Pancreas (tissue), 10 donors: ENCODE results near the gene CCL3. TPM values are rescaled to one million over a fixed set of nuclear protein-coding genes. Genes with fewer than 3 reads are reported as not detected.

Experiments
- ATAC-seq, 4 donors: fragments of 200-7000 bp; cut with Tn5 transposase; one replicate each; pipeline versions ENCODE4 v1.8.0 to v1.9.1; 2020; ENCODE audit warnings: mild to moderate bottlenecking in 4 of 4, moderate library complexity in 4 of 4
- DNase-seq, 6 donors: peaks; one replicate each; pipeline ENCODE4 v3.0.0-alpha.2; 2020
- FAIRE-seq: peaks from 2 replicates; lab custom pipeline; 2012; peaks lifted over from hg19 to GRCh38; lab: Jason Lieb, UNC
- H3K27ac ChIP-seq, 4 donors: fragments of 200-600 bp; sonication (generic); 1 replicate in 3 of 4; 2 replicates in 1 of 4; pipeline versions ENCODE4 v1.5.0 to v1.8.0; 2020
- H3K27me3 ChIP-seq, 4 donors: fragments of 200-600 bp; one replicate each; pipeline ENCODE4 v1.8.0; 2021
- H3K36me3 ChIP-seq, 3 donors: fragments of 200-600 bp; sonication (generic) in 1 of 3; one replicate each; pipeline versions ENCODE4 v1.5.0 to v1.8.0; 2020 to 2021
- H3K4me1 ChIP-seq, 3 donors: fragments of 200-600 bp; one replicate each; pipeline ENCODE4 v1.8.0; 2021
- H3K4me3 ChIP-seq, 4 donors: fragments of 200-600 bp; sonication (generic) in 2 of 4; one replicate each; pipeline versions ENCODE4 v1.5.0 to v1.8.0; 2020 to 2021
- H3K9me3 ChIP-seq, 4 donors: fragments of 200-600 bp; one replicate each; pipeline ENCODE4 v1.8.0; 2021
- CTCF ChIP-seq, 4 donors: fragments of 200-600 bp; sonication (generic) in 3 of 4; IDR thresholded peaks; one replicate each; pipeline versions ENCODE4 v1.5.0 to v1.8.0; 2021; ENCODE audit warnings: antibody characterized with exemption in 4 of 4
- WGBS, 2 donors: extraction: QIAGEN DNeasy Blood & Tissue Kit; methylation state at CpG; one replicate each; pipeline ENCODE4 v1.1.7; 2013; 5-methylcytosine and 5-hydroxymethylcytosine counted together
- intact Hi-C, 3 donors: fragments of 100-400 bp; cut with DNase I; formaldehyde crosslinking; loops; one replicate each; pipeline versions ENCODE4 v1.11.1 to v1.14.2; 2022
- polyA plus RNA-seq, 2 donors: library from polyadenylated mRNA; stranded (reverse); fragments of 200-250 nt; gene quantifications; one replicate each; pipeline ENCODE4 v1.2.3, GENCODE V29; 2013
- total RNA-seq, 6 donors: library from RNA; stranded (reverse); fragmentation: NEBNext Ultra II Directional in 4 of 6; extraction: Animal tissue kit (Norgen Biotek cat#: 25700) in 4 of 6; gene quantifications; one replicate each; pipeline versions ENCODE4 v1.2.1 to v1.2.4, GENCODE V29; 2021 to 2023
- donor health status: healthy with polysubstance abuse.
- donor health status: DM: no; HTN: no; CAD: no; lungs with moderate emphysema.
- donor health status: DM: no; HTN: no; CAD: no.
- donor health status: control.
- donor health status: control.
- donor health status: Bipolar disorder and iron deficiency.
- donor health status: DM: yes; HTN: yes; CAD: no.
- donor health status: DM: no; HTN: no; CAD: no.
- donor health status: DM: no; HTN: no; CAD: no.
- donor health status: DM: yes; HTN: yes; CAD: no.

Gene CCL3
- total and polyA plus RNA-seq, 8 donors = 0.28 to 3.5 (median 0.99) TPM

DNA sequence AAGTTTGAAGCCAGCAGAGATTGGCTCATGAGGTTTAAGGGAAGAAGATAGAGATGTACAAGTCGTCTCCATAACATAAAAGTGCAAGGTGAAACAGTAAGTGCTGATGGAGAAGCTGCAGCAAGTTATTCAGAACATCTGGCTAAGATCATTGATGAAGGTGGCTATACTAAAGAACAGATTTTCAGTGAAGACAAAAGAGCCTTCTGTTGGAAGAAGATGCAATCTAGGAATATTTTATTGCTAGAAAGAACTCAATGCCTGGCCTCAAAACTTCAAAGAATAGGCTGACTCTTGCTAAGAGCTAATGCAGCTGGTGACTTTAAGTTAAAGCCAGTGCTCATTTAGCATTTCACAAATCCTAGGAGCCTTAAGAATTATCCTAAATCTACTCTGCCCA is 39.7 kb upstream of the CCL3 start:
- intact Hi-C loops = no loop called here
- H3K27ac ChIP-seq = no peak overlapping the region
- no peak for TF ChIP-seq CTCF (IDR thresholded peaks at IDR 0.05)
- no peak overlapping the region for H3K4me3 ChIP-seq
- H3K27me3 ChIP-seq = no peaks in the 10 kb centered on the region
- 33 to 48% methylated on average over 1 of the region's 1 CpG for WGBS, 2 donors
- H3K9me3 ChIP-seq = no peaks in the 10 kb centered on the region
- H3K4me1 ChIP-seq = no peaks in the 10 kb centered on the region
- no peak for DNase-seq
- FAIRE-seq = no peak
- ATAC-seq = no peak
- H3K36me3 ChIP-seq = no peaks in the 10 kb centered on the region

DNA sequence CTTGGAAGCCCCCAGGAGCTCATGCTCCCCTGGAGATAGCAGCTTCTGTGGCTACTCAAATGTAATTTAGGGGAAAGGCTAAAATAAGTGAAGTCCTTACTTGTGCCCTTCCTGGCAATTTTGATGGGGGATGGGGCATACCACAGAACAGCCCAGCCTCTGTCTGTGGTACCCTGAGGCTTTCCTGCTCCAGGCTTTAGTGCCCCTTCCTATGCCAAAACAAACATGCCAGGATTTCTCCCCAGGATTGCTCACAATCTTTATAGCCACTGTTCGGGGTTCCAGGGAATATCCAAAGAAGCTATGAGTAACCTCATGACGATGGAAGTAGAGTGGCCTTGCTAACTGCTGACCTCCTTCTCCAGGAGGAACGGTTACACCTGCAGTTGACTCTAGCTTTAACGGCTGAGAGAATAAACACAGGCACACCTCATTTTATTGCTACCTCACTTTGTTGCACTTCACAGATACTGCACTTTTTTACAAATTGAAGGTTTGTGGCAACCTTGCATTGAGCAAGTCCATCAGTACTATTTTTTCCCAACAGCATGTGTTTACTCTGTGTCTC is 38.6 kb upstream of the CCL3 start:
- DNase-seq (no peak), FAIRE-seq (no peak), ATAC-seq (no peak)
- no peak for TF ChIP-seq CTCF (IDR thresholded peaks at IDR 0.05)
- H3K4me3 ChIP-seq = no peak overlapping the region
- 44 to 45% methylated on average over 4 of the region's 4 CpGs for WGBS, 2 donors
- H3K9me3 ChIP-seq = no peaks in the 10 kb centered on the region
- no peaks in the 10 kb centered on the region for H3K27me3 ChIP-seq
- no peaks in the 10 kb centered on the region for H3K4me1 ChIP-seq
- intact Hi-C loops = no loop called here
- no peak overlapping the region for H3K27ac ChIP-seq
- no peaks in the 10 kb centered on the region for H3K36me3 ChIP-seq

DNA sequence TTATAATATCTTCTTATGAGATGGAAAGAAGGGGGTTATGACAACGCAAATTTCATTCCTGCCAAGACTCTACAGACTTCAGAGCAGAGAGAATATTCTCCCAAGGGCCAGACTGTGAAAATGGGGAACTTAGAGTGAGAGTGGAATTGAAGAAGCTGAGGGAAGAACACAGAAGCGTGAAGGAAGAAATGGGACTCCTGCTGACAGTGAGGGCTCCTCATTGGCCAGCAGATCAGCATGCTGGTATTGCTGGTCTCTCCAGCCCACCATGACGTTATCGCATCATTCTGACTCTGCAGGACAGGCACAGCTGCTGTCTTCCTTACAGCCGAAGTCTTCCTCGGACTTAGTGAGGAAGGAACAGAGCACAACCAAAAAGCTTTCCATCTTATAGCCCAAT is 38.0 kb upstream of the CCL3 start:
- ATAC-seq = peak in 2 of 4 donors; percentile 27 to 57
- Histone ChIP-seq H3K4me1 (no peaks in the 10 kb centered on the region), H3K4me3 (no peak overlapping the region), H3K9me3 (no peaks in the 10 kb centered on the region), H3K36me3 (no peaks in the 10 kb centered on the region), H3K27me3 (no peaks in the 10 kb centered on the region), H3K27ac (no peak overlapping the region)
- FAIRE-seq = no peak
- 66 to 76% methylated on average over 6 of the region's 6 CpGs for WGBS, 2 donors
- intact Hi-C loops = no loop called here
- no peak for TF ChIP-seq CTCF (IDR thresholded peaks at IDR 0.05)
- no peak for DNase-seq

GRCh38 chr17:36127199-36127893 is 37.4 kb upstream of the CCL3 start:
- no peaks in the 10 kb centered on the region for H3K36me3 ChIP-seq
- FAIRE-seq (no peak), ATAC-seq (no peak), DNase-seq (no peak)
- WGBS, 2 donors = 57 to 65% methylated on average over 7 of the region's 7 CpGs
- no peaks in the 10 kb centered on the region for H3K9me3 ChIP-seq
- no peaks in the 10 kb centered on the region for H3K27me3 ChIP-seq
- H3K4me3 ChIP-seq = no peak overlapping the region
- H3K27ac ChIP-seq = no peak overlapping the region
- no peaks in the 10 kb centered on the region for H3K4me1 ChIP-seq
- intact Hi-C loops = no loop called here
- TF ChIP-seq CTCF (IDR thresholded peaks at IDR 0.05) = no peak
